ENCODE results near the gene SEC16A.

Gene SEC16A

GRCh38 chr9:136499935-136500910, 17.4 kb upstream of the SEC16A start:
- Mint-ChIP-seq H3K4me1 (ENCODE audit: low read depth) (no peaks in the 10 kb centered on the region), H3K27me3 (no peaks in the 10 kb centered on the region), H3K36me3 (ENCODE audit: low read depth) (peaks cover 27% of the 10 kb centered on the region), H3K9me3 (no peaks in the 10 kb centered on the region), H3K4me3 (no peak overlapping the region), H3K27ac (no peak overlapping the region)

- Mint-ChIP-seq H3K36me3 (ENCODE audit: low read depth) (peaks cover 26% of the 10 kb centered on the region), H3K27ac (no peak overlapping the region), H3K4me3 (no peak overlapping the region), H3K27me3 (no peaks in the 10 kb centered on the region), H3K9me3 (no peaks in the 10 kb centered on the region), H3K4me1 (ENCODE audit: low read depth) (no peaks in the 10 kb centered on the region)
Observed at GRCh38 chr9:136499071-136499934, 16.5 kb upstream of the SEC16A start.

GRCh38 chr9:136497916-136498695, 15.3 kb upstream of the SEC16A start:
- Mint-ChIP-seq H3K4me1 (ENCODE audit: low read depth) (no peaks in the 10 kb centered on the region), H3K4me3 (no peak overlapping the region), H3K9me3 (no peaks in the 10 kb centered on the region), H3K27me3 (no peaks in the 10 kb centered on the region), H3K27ac (no peak overlapping the region), H3K36me3 (ENCODE audit: low read depth) (peaks cover 24% of the 10 kb centered on the region)

DNA sequence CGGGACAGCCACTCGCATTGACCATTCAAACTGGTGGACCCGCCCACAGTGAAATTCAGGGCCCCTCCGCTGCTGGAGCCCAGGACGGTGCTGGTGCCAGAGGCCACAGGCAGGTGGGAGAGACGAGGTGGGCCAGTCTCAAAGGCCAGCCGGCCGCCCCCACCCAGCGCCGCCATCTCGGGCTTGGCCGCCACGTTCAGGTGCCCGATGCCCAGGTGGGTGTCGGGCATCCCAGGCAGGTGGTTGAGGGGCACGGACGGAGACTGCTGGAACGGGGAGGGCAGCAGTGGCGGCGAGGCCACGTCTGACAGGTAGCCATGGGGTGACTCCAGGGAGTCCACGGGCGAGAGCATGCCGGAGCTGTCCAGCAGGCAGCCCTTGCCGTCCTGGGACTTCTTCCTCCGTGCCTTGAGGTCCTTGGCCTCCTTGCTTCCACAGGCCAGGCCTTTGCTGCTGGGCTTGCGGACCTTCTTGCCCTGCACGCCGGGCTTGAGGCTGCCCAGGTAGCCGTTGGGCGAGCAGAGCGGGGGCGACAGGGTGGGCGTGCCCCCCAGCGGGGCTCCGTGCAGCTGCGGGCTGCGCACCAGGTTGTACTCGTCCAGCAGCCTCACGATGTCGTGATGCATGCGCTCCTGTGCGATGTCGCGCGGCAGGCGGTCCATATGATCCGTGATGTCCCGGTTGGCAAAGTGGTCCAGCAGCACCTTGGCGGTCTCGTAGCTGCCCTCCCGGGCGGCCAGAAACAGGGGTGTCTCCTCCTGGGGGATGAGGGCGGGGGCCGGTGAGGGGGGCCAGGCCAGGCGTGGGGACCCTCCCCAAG, 14.2 kb upstream of the SEC16A start:
- Mint-ChIP-seq H3K27ac (no peak overlapping the region), H3K36me3 (ENCODE audit: low read depth) (peaks cover 18% of the 10 kb centered on the region), H3K27me3 (no peaks in the 10 kb centered on the region), H3K4me3 (no peak overlapping the region), H3K4me1 (ENCODE audit: low read depth) (no peaks in the 10 kb centered on the region), H3K9me3 (no peaks in the 10 kb centered on the region)

GRCh38 chr9:136496181-136496580, 13.3 kb upstream of the SEC16A start:
- no peaks in the 10 kb centered on the region for H3K27me3 Mint-ChIP-seq
- no peak overlapping the region for H3K27ac Mint-ChIP-seq
- no peaks in the 10 kb centered on the region for H3K4me1 Mint-ChIP-seq (ENCODE audit: low read depth)
- no peaks in the 10 kb centered on the region for H3K9me3 Mint-ChIP-seq
- H3K36me3 Mint-ChIP-seq (ENCODE audit: low read depth), result peaks cover 15% of the 10 kb centered on the region
- H3K4me3 Mint-ChIP-seq, result no peak overlapping the region

GRCh38 chr9:136495238-136495800, 12.5 kb upstream of the SEC16A start:
- Mint-ChIP-seq H3K4me3 (no peak overlapping the region), H3K4me1 (ENCODE audit: low read depth) (no peaks in the 10 kb centered on the region), H3K36me3 (ENCODE audit: low read depth) (peaks cover 14% of the 10 kb centered on the region), H3K27me3 (no peaks in the 10 kb centered on the region), H3K9me3 (no peaks in the 10 kb centered on the region), H3K27ac (no peak overlapping the region)

GRCh38 chr9:136494531-136495215, 11.8 kb upstream of the SEC16A start:
- Mint-ChIP-seq H3K36me3 (ENCODE audit: low read depth) (peaks cover 12% of the 10 kb centered on the region), H3K27ac (no peak overlapping the region), H3K27me3 (no peaks in the 10 kb centered on the region), H3K9me3 (no peaks in the 10 kb centered on the region), H3K4me1 (ENCODE audit: low read depth) (no peaks in the 10 kb centered on the region), H3K4me3 (no peak overlapping the region)

DNA sequence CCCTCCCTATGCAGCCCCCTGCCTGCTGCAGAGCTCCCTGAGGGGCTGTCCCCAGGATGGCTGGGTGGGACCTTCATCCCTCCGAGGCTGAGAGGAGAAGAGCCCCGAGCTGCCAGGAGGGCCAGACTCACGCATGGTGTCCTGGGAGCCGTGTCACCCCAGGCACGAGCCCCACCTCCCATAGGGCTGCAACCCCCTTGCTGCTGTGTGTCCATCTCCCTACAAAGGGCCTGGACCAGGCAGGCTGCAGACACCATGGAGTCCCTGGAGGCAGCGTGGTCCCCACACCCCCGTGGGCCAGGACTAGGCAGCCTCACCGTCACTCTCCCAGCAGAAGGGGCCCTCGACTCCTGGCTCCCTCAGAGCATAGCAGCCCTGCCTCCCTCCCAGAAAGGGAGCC, 11.2 kb upstream of the SEC16A start:
- H3K36me3 Mint-ChIP-seq (ENCODE audit: low read depth), result peaks cover 8% of the 10 kb centered on the region
- H3K4me1 Mint-ChIP-seq (ENCODE audit: low read depth), result no peaks in the 10 kb centered on the region
- no peak overlapping the region for H3K27ac Mint-ChIP-seq
- H3K4me3 Mint-ChIP-seq, result no peak overlapping the region
- no peaks in the 10 kb centered on the region for H3K9me3 Mint-ChIP-seq
- H3K27me3 Mint-ChIP-seq, result no peaks in the 10 kb centered on the region

GRCh38 chr9:136493567-136493971, 10.7 kb upstream of the SEC16A start:
- H3K4me3 Mint-ChIP-seq, result no peak overlapping the region
- H3K4me1 Mint-ChIP-seq (ENCODE audit: low read depth), result no peaks in the 10 kb centered on the region
- H3K27ac Mint-ChIP-seq, result no peak overlapping the region

GRCh38 chr9:136492978-136493522, 10.2 kb upstream of the SEC16A start:
- no peaks in the 10 kb centered on the region for H3K27me3 Mint-ChIP-seq
- H3K9me3 Mint-ChIP-seq, result no peaks in the 10 kb centered on the region
- peaks cover 4% of the 10 kb centered on the region for H3K36me3 Mint-ChIP-seq (ENCODE audit: low read depth)
- H3K4me3 Mint-ChIP-seq, result no peak overlapping the region
- no peak overlapping the region for H3K27ac Mint-ChIP-seq
- H3K4me1 Mint-ChIP-seq (ENCODE audit: low read depth), result no peaks in the 10 kb centered on the region

More at GRCh38 chr9:136493567-136493971, 10.7 kb upstream of the SEC16A start:
- H3K27me3 Mint-ChIP-seq, result no peaks in the 10 kb centered on the region
- H3K9me3 Mint-ChIP-seq, result no peaks in the 10 kb centered on the region
- H3K36me3 Mint-ChIP-seq (ENCODE audit: low read depth), result peaks cover 4% of the 10 kb centered on the region

DNA sequence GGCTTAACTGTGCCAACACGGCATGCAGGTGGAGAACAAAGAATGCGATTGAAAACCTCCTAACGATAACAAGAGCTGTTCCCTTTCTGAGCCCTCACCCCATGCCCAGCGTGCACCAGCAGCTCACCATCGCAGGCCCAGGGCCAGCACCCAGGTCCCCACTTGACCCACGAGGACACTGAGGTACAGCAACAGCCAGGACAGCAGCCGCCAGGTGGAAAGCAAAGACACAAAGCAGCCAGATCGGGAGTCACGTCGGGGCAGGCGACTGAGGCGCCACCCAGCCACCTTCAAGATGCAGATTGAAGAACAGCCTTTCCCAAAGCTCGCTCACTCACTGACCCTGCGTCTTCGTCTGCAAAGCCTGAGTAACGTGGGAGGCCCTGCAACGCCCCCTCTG, 6.9 kb upstream of the SEC16A start:
- H3K27me3 Mint-ChIP-seq, result no peaks in the 10 kb centered on the region
- H3K9me3 Mint-ChIP-seq, result no peaks in the 10 kb centered on the region
- no peaks in the 10 kb centered on the region for H3K36me3 Mint-ChIP-seq (ENCODE audit: low read depth)
- no peak overlapping the region for H3K27ac Mint-ChIP-seq
- H3K4me3 Mint-ChIP-seq, result no peak overlapping the region
- peaks cover 2% of the 10 kb centered on the region for H3K4me1 Mint-ChIP-seq (ENCODE audit: low read depth)

- Mint-ChIP-seq H3K4me3 (no peak overlapping the region), H3K27me3 (no peaks in the 10 kb centered on the region), H3K27ac (no peak overlapping the region), H3K4me1 (ENCODE audit: low read depth) (peaks cover 4% of the 10 kb centered on the region), H3K36me3 (ENCODE audit: low read depth) (no peaks in the 10 kb centered on the region), H3K9me3 (no peaks in the 10 kb centered on the region)
Observed at GRCh38 chr9:136488247-136489214, 5.7 kb upstream of the SEC16A start.
